K562 (cell line): ENCODE results near the gene DPP9. TPM values are rescaled to one million over a fixed set of nuclear protein-coding genes. Genes with fewer than 3 reads are reported as not detected.

Experiments
- ARID2 ChIP-seq: fragments of 450-650 bp; IDR thresholded peaks from 2 replicates; pipeline ENCODE4 v1.6.1; 2017; ENCODE audit warnings: antibody characterized with exemption, mild to moderate bottlenecking
- ARID3A ChIP-seq: IDR thresholded peaks from 2 replicates; pipeline ENCODE4 v1.6.1; 2012; ENCODE audit warnings: low read depth, low read length, improper control_type of control experiment, borderline replicate concordance
- ESRRA ChIP-seq: fragments of 450-650 bp; IDR thresholded peaks from 2 replicates; pipeline ENCODE4 v1.6.1; 2014; ENCODE audit warnings: low read depth, mild to moderate bottlenecking, moderate library complexity, borderline replicate concordance
- FOXK1 ChIP-seq: sonication (generic); formaldehyde crosslinking; IDR thresholded peaks from 2 replicates; pipeline ENCODE4 v1.8.0; 2022; ENCODE audit warnings: missing genetic modification reagents, mild to moderate bottlenecking, borderline replicate concordance
- HDAC8 ChIP-seq: fragments of 450-650 bp; IDR thresholded peaks from 2 replicates; pipeline ENCODE4 v1.6.1; 2016; ENCODE audit warnings: mild to moderate bottlenecking, missing genetic modification characterization, moderate library complexity, missing compliant biosample characterization
- MCM7 ChIP-seq, 2 experiments: fragments of 450-650 bp; IDR thresholded peaks; 2 replicates each; pipeline ENCODE4 v1.6.1; 2016 to 2018
- NR4A1 ChIP-seq, 2 experiments: fragments of 250-450 bp in 1 of 2; fragments of 450-650 bp in 1 of 2; sonication (Bioruptor Pico) in 1 of 2; IDR thresholded peaks; 2 replicates each; pipeline versions ENCODE4 v1.4.0 to v1.6.1; 2016 to 2020; ENCODE audit warnings: mild to moderate bottlenecking in 2 of 2, missing compliant biosample characterization in 1 of 2, missing genetic modification characterization in 1 of 2, moderate library complexity in 1 of 2
- POLR3A ChIP-seq: IDR thresholded peaks from 2 replicates; pipeline ENCODE4 v1.6.1; 2011; ENCODE audit warnings: borderline replicate concordance, mild to moderate bottlenecking, moderate library complexity; ENCODE audit not compliant: insufficient read length, insufficient read depth; ENCODE audit errors: extremely low read depth
- RBM25 ChIP-seq: fragments of 200-400 bp; formaldehyde crosslinking; IDR thresholded peaks from 2 replicates; pipeline ENCODE4 v1.6.1; 2018; ENCODE audit warnings: low read length, low read depth, moderate library complexity; ENCODE audit not compliant: severe bottlenecking
- TGIF2 ChIP-seq: sonication (generic); formaldehyde crosslinking; IDR thresholded peaks from 2 replicates; pipeline ENCODE4 v1.8.1; 2022; ENCODE audit warnings: mild to moderate bottlenecking, missing genetic modification reagents, moderate library complexity
- ZBTB40 ChIP-seq, 2 experiments: fragments of 450-650 bp in 1 of 2; sonication (generic) in 1 of 2; formaldehyde crosslinking in 1 of 2; IDR thresholded peaks; 2 replicates each; pipeline versions ENCODE4 v1.7.1 to v1.9.0; 2016 to 2022; ENCODE audit warnings: inconsistent platforms in 1 of 2, mild to moderate bottlenecking in 1 of 2, missing genetic modification reagents in 1 of 2
- ZBTB49 ChIP-seq: sonication (generic); formaldehyde crosslinking; IDR thresholded peaks from 2 replicates; pipeline ENCODE4 v1.8.0; 2022; ENCODE audit warnings: missing genetic modification reagents, mild to moderate bottlenecking, borderline replicate concordance
- ZKSCAN3 ChIP-seq: fragments of 250-450 bp; sonication (Bioruptor Pico); IDR thresholded peaks from 2 replicates; pipeline ENCODE4 v1.4.0; 2020
- polyA plus RNA-seq, 8 experiments: library from polyadenylated mRNA; depleted of rRNA in 4 of 8; stranded (reverse) in 5 of 8; unstranded in 3 of 8; fragments of >200 nt; fragmentation: Nextera tagmentation in 2 of 8; fragmentation: Illumina TruSeq in 1 of 8; extraction: Ambion mirVana in 2 of 8; extraction: Trizol in 1 of 8; gene quantifications; 2 replicates each; pipeline versions ENCODE4 v1.2.1 to v1.2.3, GENCODE V29; 2011 to 2014; ENCODE audit warnings: inconsistent platforms in 1 of 8, missing spikeins in 1 of 8
- total RNA-seq, 7 experiments: library from RNA; depleted of rRNA in 6 of 7; stranded (reverse); fragments of >200 nt in 6 of 7; fragmentation: Illumina TruSeq in 2 of 7; extraction: Trizol in 2 of 7; gene quantifications; 2 replicates each; pipeline versions ENCODE4 v1.2.1 to v1.2.3, GENCODE V29; 2011 to 2021; ENCODE audit warnings: low replicate concordance in 1 of 7

Gene DPP9
- total and polyA plus RNA-seq, 9 of the 15 experiments (the other 6 are each of a cell fraction or from before 2014, with no cell fraction given), result 0.90 to 66.7 (median 24.5) TPM

- TF ChIP-seq ZBTB40 (IDR thresholded peaks at IDR 0.05) (peak; percentile 55; the same call in 1 of the 2 replicates), ZBTB40 (CRISPR knock-in tag; IDR thresholded peaks at IDR 0.05) (no peak), MCM7 (IDR thresholded peaks at IDR 0.05) (no peak), ZKSCAN3 (CRISPR knock-in tag) (no peak), RBM25 (peak; percentile 92), ARID2 (no peak), ESRRA (peak; percentile 45; the same call in 1 of the 2 replicates), FOXK1 (CRISPR knock-in tag) (no peak), TGIF2 (CRISPR knock-in tag) (no peak), ZBTB49 (CRISPR knock-in tag) (no peak), POLR3A (no peak), ARID3A (no peak), HDAC8 (tag) (no peak), NR4A1 (CRISPR knock-in tag; IDR thresholded peaks at IDR 0.05) (no peak), NR4A1 (tag; IDR thresholded peaks at IDR 0.05) (no peak)
Observed at GRCh38 chr19:4638828-4639530, 84.7 kb downstream of the DPP9 start, which contains the start of gene TNFAIP8L1 (continued).
